GM12892 (cell line): ENCODE measurements around the gene ZBED3. TPM values are rescaled to one million over a fixed set of nuclear protein-coding genes. Genes with fewer than 3 reads are reported as not detected.
"Not testable (repeated sequence)": the region's sequence is repeated elsewhere in the genome, so short reads cannot be mapped to it uniquely, and the experiment has no call there.

ENCODE experiments used
- DNase-seq: peaks from one replicate; pipeline ENCODE4 v3.0.0; 2011; ENCODE audit not compliant: insufficient read length
- FAIRE-seq: peaks from 2 replicates; lab custom pipeline; 2011; peaks lifted over from hg19 to GRCh38; lab: Jason Lieb, UNC
- POLR2A ChIP-seq: IDR thresholded peaks from 2 replicates; pipeline ENCODE4 v1.6.1; 2011; ENCODE audit warnings: low read depth, low read length, control low read depth
- POLR2AphosphoS5 ChIP-seq: IDR thresholded peaks from 2 replicates; pipeline ENCODE4 v1.6.1; 2011; ENCODE audit warnings: low read depth, low read length, control low read depth
- TAF1 ChIP-seq: IDR thresholded peaks from 2 replicates; pipeline ENCODE4 v1.6.1; 2011; ENCODE audit warnings: low read depth, mild to moderate bottlenecking, control low read depth, low read length, borderline replicate concordance
- polyA plus RNA-seq: library from polyadenylated mRNA; unstranded; fragments of >200 nt; gene quantifications from one replicate; pipeline ENCODE4 v1.2.1, GENCODE V29; 2012; ENCODE audit warnings: missing spikeins, inconsistent platforms; ENCODE audit not compliant: missing spikeins

Gene ZBED3, protein sequence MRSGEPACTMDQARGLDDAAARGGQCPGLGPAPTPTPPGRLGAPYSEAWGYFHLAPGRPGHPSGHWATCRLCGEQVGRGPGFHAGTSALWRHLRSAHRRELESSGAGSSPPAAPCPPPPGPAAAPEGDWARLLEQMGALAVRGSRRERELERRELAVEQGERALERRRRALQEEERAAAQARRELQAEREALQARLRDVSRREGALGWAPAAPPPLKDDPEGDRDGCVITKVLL
- 0.85 TPM for polyA plus RNA-seq

DNA sequence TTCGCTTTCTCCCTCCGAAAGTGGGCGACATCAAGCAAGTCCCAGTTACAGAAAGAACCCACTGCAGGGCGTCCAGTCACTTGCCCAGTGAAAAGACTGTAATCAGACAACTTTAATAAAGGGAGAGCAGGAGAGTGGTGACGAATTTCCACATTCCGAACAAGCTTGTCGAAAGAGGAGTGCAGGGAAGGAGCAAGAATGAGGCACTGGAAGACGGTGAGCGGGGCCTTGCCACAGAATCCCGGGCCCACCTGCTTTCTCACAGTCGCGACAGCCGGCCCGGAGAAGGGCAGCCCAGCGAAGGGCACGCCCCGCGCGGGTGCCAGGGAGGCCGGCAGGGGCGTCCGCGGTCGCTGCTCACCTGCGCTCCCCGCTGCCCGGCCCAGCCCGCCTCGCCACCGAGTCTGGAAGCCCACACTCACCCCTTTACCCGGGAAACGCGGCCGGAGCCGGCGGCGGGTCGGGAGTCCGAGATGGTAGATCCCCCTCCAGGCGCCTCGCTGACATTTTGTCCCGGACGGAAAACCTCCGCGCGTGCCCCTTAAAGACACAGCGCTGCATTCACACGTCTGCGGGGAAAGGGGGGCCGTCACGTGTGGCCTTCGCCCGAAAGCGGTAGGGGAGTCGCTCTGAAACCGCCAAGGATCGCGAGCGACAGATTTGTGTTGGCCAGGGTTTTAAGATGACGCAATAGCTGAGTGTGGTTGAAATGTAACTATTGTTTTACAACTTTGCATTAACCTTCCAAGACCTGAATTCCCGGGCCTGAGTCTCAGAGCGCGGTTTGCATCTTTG, at the start of gene ZBED3:
ZBED3 (minus strand) TSS at position 597 of the 795 bp plus-strand sequence. CDS start 9,407 bp downstream, outside the sequence.
- FAIRE-seq, result peak; percentile 93
- TF ChIP-seq POLR2AphosphoS5 (no peak), TAF1 (no peak), POLR2A (no peak)

GRCh38 chr5:77133061-77133758, 46.1 kb upstream of the ZBED3 start:
- FAIRE-seq (no peak), DNase-seq (no peak)
- TF ChIP-seq POLR2A (no peak), TAF1 (no peak), POLR2AphosphoS5 (no peak)

More for the DNA sequence above, at the start of gene ZBED3:
- peak; percentile 51 for DNase-seq

- FAIRE-seq, result no peak
- no peak for DNase-seq
- TF ChIP-seq POLR2AphosphoS5, result no peak
- no peak for TF ChIP-seq POLR2A
- TF ChIP-seq TAF1, result no peak
These were observed 44.3 kb upstream of the ZBED3 start for GRCh38 chr5:77131361-77131760.

DNA sequence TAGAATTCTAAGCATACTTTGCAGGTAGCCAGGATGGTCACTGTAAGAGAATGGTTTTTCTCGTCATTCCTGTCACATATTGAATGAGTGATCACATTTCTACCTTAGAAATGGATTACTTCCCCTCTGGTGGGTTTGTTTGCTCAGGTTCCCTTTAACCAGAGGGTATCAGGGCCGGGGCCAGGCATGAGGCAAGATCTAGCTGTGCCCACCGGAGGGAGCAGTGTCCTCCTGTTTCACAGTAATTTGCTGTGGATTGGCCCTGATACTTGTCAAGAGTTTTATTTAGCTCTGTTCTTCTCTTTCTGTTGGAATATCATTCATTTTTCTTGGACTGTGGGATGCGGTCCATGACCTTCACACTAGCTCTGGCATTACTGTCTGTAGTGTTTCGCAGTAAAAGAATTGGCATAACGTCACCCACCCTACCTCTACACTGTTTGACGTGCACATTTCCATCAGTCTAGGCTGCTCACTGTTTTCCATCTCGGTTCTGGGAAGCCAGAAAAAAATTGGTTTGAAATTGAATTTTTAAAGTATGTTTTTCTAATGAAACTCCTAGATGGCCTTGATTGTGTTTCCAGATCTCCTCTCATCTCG, 42.4 kb upstream of the ZBED3 start:
- no peak for FAIRE-seq
- DNase-seq, result no peak
- TF ChIP-seq TAF1 (no peak), POLR2A (no peak), POLR2AphosphoS5 (no peak)

GRCh38 chr5:77128411-77129061, 41.5 kb upstream of the ZBED3 start:
- DNase-seq (no peak), FAIRE-seq (no peak)
- TF ChIP-seq POLR2AphosphoS5, result no peak
- no peak for TF ChIP-seq TAF1
- no peak for TF ChIP-seq POLR2A

GRCh38 chr5:77123057-77123456, 36.0 kb upstream of the ZBED3 start:
- TF ChIP-seq TAF1 (no peak), POLR2A (no peak), POLR2AphosphoS5 (no peak)
- no peak for FAIRE-seq
- no peak for DNase-seq

DNA sequence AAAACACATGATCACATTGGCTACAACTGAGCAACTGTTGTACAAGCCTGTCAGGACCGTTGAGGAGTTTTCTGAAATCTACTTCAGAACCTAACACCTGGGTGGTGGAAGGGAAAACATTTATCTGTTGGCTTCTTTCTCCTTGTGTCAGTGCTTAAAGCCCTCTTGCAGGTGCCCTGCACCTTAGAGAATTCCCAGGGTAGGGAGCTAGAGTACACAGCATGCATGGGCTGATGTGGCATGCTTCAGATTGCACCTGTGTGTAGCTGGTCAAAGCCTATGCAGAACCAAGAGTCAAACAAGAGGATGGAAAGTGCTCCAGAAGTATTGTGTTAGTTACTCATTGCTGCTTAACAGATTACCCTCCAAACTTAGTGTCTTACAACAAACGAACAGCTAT, 33.6 kb upstream of the ZBED3 start:
- no peak for DNase-seq
- FAIRE-seq, result no peak
- TF ChIP-seq POLR2AphosphoS5 (no peak), TAF1 (no peak)

- TF ChIP-seq POLR2A (no peak), TAF1 (no peak), POLR2AphosphoS5 (no peak)
- DNase-seq (no peak), FAIRE-seq (no peak)
These were observed 33.0 kb upstream of the ZBED3 start for GRCh38 chr5:77120086-77120485.

DNA sequence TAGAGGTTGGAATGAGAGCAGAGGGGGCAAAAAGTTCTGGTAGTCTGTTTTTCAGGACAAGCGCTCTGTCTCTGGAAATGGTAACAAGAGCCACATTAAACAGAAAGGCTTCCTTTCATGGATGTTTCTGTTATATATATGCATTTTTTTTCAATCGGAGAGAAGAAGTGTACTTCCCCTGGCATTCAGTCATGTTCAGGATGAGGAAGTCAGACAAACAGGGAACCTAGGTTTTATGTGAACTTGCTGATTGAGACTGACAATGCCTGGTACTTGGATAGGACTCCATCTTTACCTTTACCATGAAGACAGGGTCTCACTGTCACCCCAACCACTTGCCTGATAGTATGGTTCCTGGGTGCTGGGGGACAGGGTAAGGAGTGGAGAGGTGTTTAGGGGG, 30.1 kb upstream of the ZBED3 start:
- DNase-seq (no peak), FAIRE-seq (no peak)
- TF ChIP-seq POLR2AphosphoS5, result no peak
- no peak for TF ChIP-seq TAF1
- TF ChIP-seq POLR2A, result no peak

GRCh38 chr5:77107035-77107434, 19.9 kb upstream of the ZBED3 start:
- not testable (repeated sequence) for FAIRE-seq, DNase-seq

- FAIRE-seq (no peak), DNase-seq (no peak)
- no peak for TF ChIP-seq POLR2AphosphoS5
- TF ChIP-seq POLR2A, result no peak
- no peak for TF ChIP-seq TAF1
These were observed 17.7 kb upstream of the ZBED3 start for GRCh38 chr5:77104813-77105212.

- FAIRE-seq (no peak), DNase-seq (no peak)
- TF ChIP-seq POLR2A (no peak), POLR2AphosphoS5 (no peak), TAF1 (no peak)
These were observed 16.4 kb upstream of the ZBED3 start for GRCh38 chr5:77103457-77103856.
